Keratinocyte (primary cell): ENCODE results near the gene GOSR1. TPM values are rescaled to one million over a fixed set of nuclear protein-coding genes. Genes with fewer than 3 reads are reported as not detected.
"Not testable (repeated sequence)": the region's sequence is repeated elsewhere in the genome, so short reads cannot be mapped to it uniquely, and the experiment has no call there.

ENCODE experiments used
- DNase-seq: peaks from one replicate; pipeline ENCODE4 v3.0.0-alpha.2; 2011; ENCODE audit warnings: low read depth, missing footprints, low spot score
- FAIRE-seq: peaks from 2 replicates; lab custom pipeline; 2011; peaks lifted over from hg19 to GRCh38; lab: Jason Lieb, UNC
- H2AFZ ChIP-seq: 2 replicates; pipeline ENCODE4 v1.6.0; 2012; ENCODE audit warnings: low read length, control low read depth, inconsistent platforms; ENCODE audit not compliant: control insufficient read depth
- H3K27ac ChIP-seq: 2 replicates; pipeline ENCODE4 v1.5.1; 2011; ENCODE audit warnings: low read length; ENCODE audit not compliant: control insufficient read depth, insufficient read depth
- H3K27me3 ChIP-seq: 3 replicates; pipeline ENCODE4 v1.6.0; 2011; ENCODE audit warnings: low read length; ENCODE audit not compliant: control insufficient read depth, insufficient read depth; ENCODE audit errors: extremely low read depth
- H3K36me3 ChIP-seq, 2 experiments: 2 replicates in 1 of 2; 3 replicates in 1 of 2; pipeline ENCODE4 v1.5.1; 2011; ENCODE audit warnings: low read length in 2 of 2, mild to moderate bottlenecking in 1 of 2; ENCODE audit not compliant: control insufficient read depth in 2 of 2, insufficient read depth in 2 of 2; ENCODE audit errors: extremely low read depth in 1 of 2
- H3K4me1 ChIP-seq: 3 replicates; pipeline ENCODE4 v1.5.1; 2011; ENCODE audit warnings: low read length; ENCODE audit not compliant: control insufficient read depth, insufficient read depth; ENCODE audit errors: extremely low read depth
- H3K4me2 ChIP-seq: 3 replicates; pipeline ENCODE4 v1.6.0; 2011; ENCODE audit warnings: low read depth, low read length; ENCODE audit not compliant: control insufficient read depth, insufficient read depth; ENCODE audit errors: extremely low read depth
- H3K4me3 ChIP-seq, 3 experiments: fragments of 200-600 bp in 1 of 3; sonication (generic) in 1 of 3; 2 replicates in 2 of 3; 3 replicates in 1 of 3; pipeline ENCODE4 v1.5.1; 2011 to 2016; ENCODE audit warnings: low read length in 3 of 3, mild to moderate bottlenecking in 3 of 3, control low read depth in 2 of 3, inconsistent platforms in 1 of 3, low read depth in 1 of 3, mixed read lengths in 1 of 3, mixed run types in 1 of 3, moderate library complexity in 1 of 3; ENCODE audit not compliant: control insufficient read depth in 2 of 3, insufficient read depth in 2 of 3; ENCODE audit errors: extremely low read depth in 1 of 3
- H3K79me2 ChIP-seq: 2 replicates; pipeline ENCODE4 v1.6.0; 2012; ENCODE audit warnings: low read length; ENCODE audit not compliant: control insufficient read depth, insufficient read depth
- H3K9ac ChIP-seq: 3 replicates; pipeline ENCODE4 v1.6.0; 2011; ENCODE audit warnings: low read length; ENCODE audit not compliant: control insufficient read depth, insufficient read depth; ENCODE audit errors: extremely low read depth
- H3K9me1 ChIP-seq: 3 replicates; pipeline ENCODE4 v1.6.0; 2011; ENCODE audit warnings: low read length; ENCODE audit not compliant: control insufficient read depth, insufficient read depth; ENCODE audit errors: extremely low read depth
- H3K9me3 ChIP-seq: 2 replicates; pipeline ENCODE4 v1.5.1; 2012; ENCODE audit warnings: low read depth, low read length; ENCODE audit not compliant: control insufficient read depth
- H4K20me1 ChIP-seq: 3 replicates; pipeline ENCODE4 v1.6.0; 2011; ENCODE audit warnings: low read length; ENCODE audit not compliant: control insufficient read depth, insufficient read depth; ENCODE audit errors: extremely low read depth
- CTCF ChIP-seq, 3 experiments: IDR thresholded peaks in 1 of 3; conservative IDR thresholded peaks in 1 of 3; optimal IDR thresholded peaks in 1 of 3; 2 replicates in 2 of 3; 3 replicates in 1 of 3; pipeline versions ENCODE3 to v1.5.1; 2011; ENCODE audit warnings: low read length in 3 of 3, mild to moderate bottlenecking in 3 of 3, moderate library complexity in 2 of 3, control low read depth in 1 of 3, inconsistent platforms in 1 of 3; ENCODE audit not compliant: insufficient read depth in 2 of 3; ENCODE audit errors: extremely low read depth in 1 of 3
- EZH2 ChIP-seq: IDR thresholded peaks from one replicate; pipeline ENCODE4 v1.6.1; 2012; ENCODE audit warnings: inconsistent platforms, mild to moderate bottlenecking, low read length, moderate library complexity
- dilution Hi-C: fragments of 300-500 bp; cut with MboI; formaldehyde crosslinking; loops from one replicate; pipeline ENCODE4 v1.7.0; 2020; ENCODE audit warnings: low sequenced_read_pairs; ENCODE audit not compliant: extremely low pct_ligation_motif_present
- polyA plus RNA-seq, 5 experiments: library from polyadenylated mRNA; depleted of rRNA in 3 of 5; stranded (reverse) in 3 of 5; stranded (forward) in 1 of 5; unstranded in 1 of 5; fragments of >200 nt; gene quantifications; 1 replicate in 1 of 5; 2 replicates in 3 of 5; 3 replicates in 1 of 5; pipeline versions ENCODE4 v1.2.1 to v1.2.3, GENCODE V29; 2011 to 2012; ENCODE audit warnings: missing spikeins in 2 of 5, low read depth in 1 of 5, low replicate concordance in 1 of 5

The GOSR1 gene
- polyA plus RNA-seq, 1 donor (not counting 4 experiments of a cell fraction or from before 2014, with no cell fraction given) = 24.5 TPM

GRCh38 chr17:30551996-30552339, 74.8 kb downstream of the GOSR1 start:
- Histone ChIP-seq H3K9ac (no peak overlapping the region), H3K36me3 (no peaks in the 10 kb centered on the region), H3K4me3 (no peak overlapping the region), H3K79me2 (no peaks in the 10 kb centered on the region), H3K9me1 (no peaks in the 10 kb centered on the region), H3K4me1 (peaks cover 8% of the 10 kb centered on the region), H3K27me3 (no peaks in the 10 kb centered on the region), H3K27ac (no peak overlapping the region), H3K9me3 (no peaks in the 10 kb centered on the region), H3K4me2 (no peak overlapping the region), H4K20me1 (no peaks in the 10 kb centered on the region), H2AFZ (no peak overlapping the region)
- FAIRE-seq (no peak), DNase-seq (no peak)
- dilution Hi-C loops = no loop called here
- TF ChIP-seq CTCF (optimal IDR thresholded peaks at IDR 0.05 in 1 of 3, IDR thresholded peaks at IDR 0.05 in 1 of 3, conservative IDR thresholded peaks at IDR 0.05 in 1 of 3; ENCODE audit: extremely low read depth in 1 of 3, insufficient read depth in 2 of 3, low read length in 3 of 3) = no peak
- no peak for TF ChIP-seq EZH2

- Histone ChIP-seq H3K27ac (no peak overlapping the region), H3K9ac (no peak overlapping the region), H3K9me1 (no peaks in the 10 kb centered on the region), H3K4me1 (peaks cover 8% of the 10 kb centered on the region), H3K79me2 (no peaks in the 10 kb centered on the region), H3K27me3 (no peaks in the 10 kb centered on the region), H2AFZ (no peak overlapping the region), H3K4me2 (no peak overlapping the region), H3K36me3 (no peaks in the 10 kb centered on the region), H3K9me3 (no peaks in the 10 kb centered on the region), H3K4me3 (no peak overlapping the region), H4K20me1 (no peaks in the 10 kb centered on the region)
- dilution Hi-C loops = no loop called here
- FAIRE-seq (no peak), DNase-seq (no peak)
- no peak for TF ChIP-seq CTCF (optimal IDR thresholded peaks at IDR 0.05 in 1 of 3, IDR thresholded peaks at IDR 0.05 in 1 of 3, conservative IDR thresholded peaks at IDR 0.05 in 1 of 3; ENCODE audit: extremely low read depth in 1 of 3, insufficient read depth in 2 of 3, low read length in 3 of 3)
- TF ChIP-seq EZH2 = no peak
Measured at GRCh38 chr17:30552994-30553566, 75.9 kb downstream of the GOSR1 start.

GRCh38 chr17:30553823-30554440, 76.7 kb downstream of the GOSR1 start:
- dilution Hi-C loops, H3K4me2 ChIP-seq, H3K4me1 ChIP-seq, H3K79me2 ChIP-seq, DNase-seq, H3K27me3 ChIP-seq, H3K9me1 ChIP-seq, H3K4me3 ChIP-seq, H3K36me3 ChIP-seq, FAIRE-seq, H3K9me3 ChIP-seq, H4K20me1 ChIP-seq, H3K27ac ChIP-seq, H3K9ac ChIP-seq, H2AFZ ChIP-seq: not testable (repeated sequence)
